Measurements from ENCODE around the gene PTGR3.
A peak's percentile ranks its signal among the peaks of the same experiment; 100 is the strongest.

Gene PTGR3

GRCh38 chr18:75234901-75235300, 26.0 kb upstream of the PTGR3 start:
- no peak for DNase-seq

- DNase-seq = no peak
These were observed 22.1 kb upstream of the PTGR3 start for GRCh38 chr18:75231053-75231406.

- no peak for DNase-seq
These were observed 21.5 kb upstream of the PTGR3 start for GRCh38 chr18:75230163-75231052.

GRCh38 chr18:75229437-75229836, 20.5 kb upstream of the PTGR3 start:
- no peak for DNase-seq

- DNase-seq = no peak
These were observed 20.0 kb upstream of the PTGR3 start for GRCh38 chr18:75228967-75229366.

GRCh38 chr18:75227535-75228296, 18.8 kb upstream of the PTGR3 start:
- no peak for DNase-seq

GRCh38 chr18:75226956-75227316, 18.0 kb upstream of the PTGR3 start:
- DNase-seq = no peak

GRCh38 chr18:75226286-75226955, 17.5 kb upstream of the PTGR3 start:
- DNase-seq = no peak

- DNase-seq = no peak
These were observed 14.9 kb upstream of the PTGR3 start for GRCh38 chr18:75223687-75224347.

- no peak for DNase-seq
These were observed 13.5 kb upstream of the PTGR3 start for GRCh38 chr18:75222407-75222806.

GRCh38 chr18:75221897-75222296, 13.0 kb upstream of the PTGR3 start:
- no peak for DNase-seq

- no peak for DNase-seq
These were observed 12.5 kb upstream of the PTGR3 start for GRCh38 chr18:75221397-75221796.

- DNase-seq = no peak
These were observed 11.8 kb upstream of the PTGR3 start for GRCh38 chr18:75220551-75221355.

- DNase-seq = no peak
These were observed 10.9 kb upstream of the PTGR3 start for GRCh38 chr18:75219745-75220375.

GRCh38 chr18:75218065-75218923, 9.4 kb upstream of the PTGR3 start:
- no peak for DNase-seq

GRCh38 chr18:75216911-75217689, 8.2 kb upstream of the PTGR3 start:
- DNase-seq = no peak

- DNase-seq = peak; percentile 63
These were observed 7.4 kb upstream of the PTGR3 start for GRCh38 chr18:75216212-75216910.

- no peak for DNase-seq
These were observed 6.7 kb upstream of the PTGR3 start for GRCh38 chr18:75215663-75216062.
